ENCODE measurements around the gene THSD4.

DNA sequence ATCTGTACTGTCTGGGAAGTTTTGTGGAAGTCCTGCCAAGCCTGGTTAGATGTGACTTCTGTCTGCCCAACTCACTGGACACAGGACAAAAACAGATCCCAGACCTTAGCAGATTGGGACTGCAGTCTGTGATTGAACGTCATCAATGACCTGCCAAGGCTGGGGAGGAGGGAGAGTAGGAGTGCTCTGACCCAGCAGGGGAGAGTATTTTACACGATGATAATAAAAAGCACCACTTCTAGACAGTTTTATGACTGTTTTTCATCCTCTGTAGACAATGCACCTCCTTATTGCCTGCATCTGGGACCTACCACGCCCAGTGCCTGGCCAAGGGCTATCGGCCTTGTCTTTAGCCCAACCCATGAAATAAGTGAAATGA lies 592.8 kb downstream of the THSD4 start:
- TF ChIP-seq, protein P1, sequence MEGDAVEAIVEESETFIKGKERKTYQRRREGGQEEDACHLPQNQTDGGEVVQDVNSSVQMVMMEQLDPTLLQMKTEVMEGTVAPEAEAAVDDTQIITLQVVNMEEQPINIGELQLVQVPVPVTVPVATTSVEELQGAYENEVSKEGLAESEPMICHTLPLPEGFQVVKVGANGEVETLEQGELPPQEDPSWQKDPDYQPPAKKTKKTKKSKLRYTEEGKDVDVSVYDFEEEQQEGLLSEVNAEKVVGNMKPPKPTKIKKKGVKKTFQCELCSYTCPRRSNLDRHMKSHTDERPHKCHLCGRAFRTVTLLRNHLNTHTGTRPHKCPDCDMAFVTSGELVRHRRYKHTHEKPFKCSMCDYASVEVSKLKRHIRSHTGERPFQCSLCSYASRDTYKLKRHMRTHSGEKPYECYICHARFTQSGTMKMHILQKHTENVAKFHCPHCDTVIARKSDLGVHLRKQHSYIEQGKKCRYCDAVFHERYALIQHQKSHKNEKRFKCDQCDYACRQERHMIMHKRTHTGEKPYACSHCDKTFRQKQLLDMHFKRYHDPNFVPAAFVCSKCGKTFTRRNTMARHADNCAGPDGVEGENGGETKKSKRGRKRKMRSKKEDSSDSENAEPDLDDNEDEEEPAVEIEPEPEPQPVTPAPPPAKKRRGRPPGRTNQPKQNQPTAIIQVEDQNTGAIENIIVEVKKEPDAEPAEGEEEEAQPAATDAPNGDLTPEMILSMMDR (IDR thresholded peaks at IDR 0.05): no peak
- TF ChIP-seq POLR2AphosphoS5 (IDR thresholded peaks at IDR 0.05) (no peak), EP300 (IDR thresholded peaks at IDR 0.05) (no peak)

All from sigmoid colon (tissue), 4 donors.